Measurements from ENCODE around the gene HFE. TPM values are rescaled to one million over a fixed set of nuclear protein-coding genes. Genes with fewer than 3 reads are reported as not detected.
A peak's percentile ranks its signal among the peaks of the same experiment; 100 is the strongest.
"Not testable (repeated sequence)": the region's sequence is repeated elsewhere in the genome, so short reads cannot be mapped to it uniquely, and the experiment has no call there.

The HFE gene
- total RNA-seq, 2 experiments from 2014 or later, result 0.69 to 0.72 TPM

- H3K36me3 ChIP-seq (ENCODE audit: insufficient read depth, low read length); H3K27ac ChIP-seq (ENCODE audit: low read depth, low read length, poor library complexity, severe bottlenecking); BruUV-seq (replicated peaks); H3K4me1 ChIP-seq (ENCODE audit: insufficient read depth, low read length, poor library complexity, severe bottlenecking); H3K4me2 ChIP-seq (ENCODE audit: low read length); H4K20me1 ChIP-seq (ENCODE audit: insufficient read depth, low read length); H2AFZ ChIP-seq (ENCODE audit: low read length); H3K9me2 ChIP-seq (ENCODE audit: insufficient read depth, low read length); H3K4me3 ChIP-seq (ENCODE audit: low read depth, low read length, poor library complexity, severe bottlenecking); H3K79me2 ChIP-seq (ENCODE audit: insufficient read depth, low read depth, low read length); H3K9me3 ChIP-seq (ENCODE audit: low read length); DNase-seq (ENCODE audit: low spot score); intact Hi-C loops (cut with micrococcal nuclease; ENCODE audit: unreplicated experiment): not testable (repeated sequence)
- CTCF ChIA-PET (ENCODE audit: unreplicated experiment), result interaction anchor here (1.2 kb wide), 1 partner anchor 12 kb away, joined by 3 read pairs; no protein-coding TSS in a partner anchor
- POLR2A ChIA-PET, result interaction anchor here (0.5 to 2.1 kb wide), 4 partner anchors 12 to 134 kb away, joined by 3 to 10 read pairs (median 4); no protein-coding TSS in a partner anchor
Observed at GRCh38 chr6:26081096-26081495, 6.1 kb upstream of the HFE start.

- POLR2A ChIA-PET, result interaction anchor here (0.9 to 1.6 kb wide), 4 partner anchors 9 to 29 kb away, joined by 3 to 4 read pairs (median 3); no protein-coding TSS in a partner anchor
- CTCF ChIA-PET (ENCODE audit: unreplicated experiment), result no interaction called here
- H3K27ac ChIP-seq (ENCODE audit: low read depth, low read length, poor library complexity, severe bottlenecking), result no peak overlapping the region
Observed at GRCh38 chr6:26086211-26086610, 1.0 kb upstream of the HFE start.

GRCh38 chr6:26088344-26088743 lies 1.1 kb downstream of the HFE start:
- POLR2A ChIA-PET, result interaction anchor here (0.5 to 2.0 kb wide), 5 partner anchors 9 to 88 kb away, joined by 3 to 4 read pairs (median 4); no protein-coding TSS in a partner anchor
- Histone ChIP-seq H3K9me2 (ENCODE audit: insufficient read depth, low read length) (no peaks in the 10 kb centered on the region), H3K4me2 (ENCODE audit: low read length) (peak overlapping the region; percentile 97), H3K9me3 (ENCODE audit: low read length) (no peaks in the 10 kb centered on the region), H3K27ac (ENCODE audit: low read depth, low read length, poor library complexity, severe bottlenecking) (no peak overlapping the region), H3K79me2 (ENCODE audit: insufficient read depth, low read depth, low read length) (no peaks in the 10 kb centered on the region), H3K4me3 (ENCODE audit: low read depth, low read length, poor library complexity, severe bottlenecking) (peak overlapping the region; percentile 69), H2AFZ (ENCODE audit: low read length) (peak overlapping the region; percentile 93; the same call in 1 of the 2 replicates), H3K4me1 (ENCODE audit: insufficient read depth, low read length, poor library complexity, severe bottlenecking) (peaks cover 26% of the 10 kb centered on the region), H4K20me1 (ENCODE audit: insufficient read depth, low read length) (no peaks in the 10 kb centered on the region), H3K36me3 (ENCODE audit: insufficient read depth, low read length) (no peaks in the 10 kb centered on the region)
- no peak for DNase-seq (ENCODE audit: low spot score)
- TF ChIP-seq EZH2phosphoT487 (IDR thresholded peaks at IDR 0.05; ENCODE audit: borderline replicate concordance, low read depth, low read length), result no peak
- no peak for TF ChIP-seq CTCF (conservative IDR thresholded peaks at IDR 0.05; ENCODE audit: low read length)
- intact Hi-C loops (cut with micrococcal nuclease; ENCODE audit: unreplicated experiment), result no loop called here
- no TSS peak for BruUV-seq (replicated peaks)
- CTCF ChIA-PET (ENCODE audit: unreplicated experiment), result no interaction called here

More at GRCh38 chr6:26086211-26086610, 1.0 kb upstream of the HFE start:
- no peak overlapping the region for H3K4me2 ChIP-seq (ENCODE audit: low read length)
- no peaks in the 10 kb centered on the region for H3K9me2 ChIP-seq (ENCODE audit: insufficient read depth, low read length)
- no peak for TF ChIP-seq EZH2phosphoT487 (IDR thresholded peaks at IDR 0.05; ENCODE audit: borderline replicate concordance, low read depth, low read length)
- TF ChIP-seq CTCF (conservative IDR thresholded peaks at IDR 0.05; ENCODE audit: low read length), result no peak
- BruUV-seq (replicated peaks), result no TSS peak
- H2AFZ ChIP-seq (ENCODE audit: low read length), result no peak overlapping the region
- H3K4me1 ChIP-seq (ENCODE audit: insufficient read depth, low read length, poor library complexity, severe bottlenecking), result peaks cover 19% of the 10 kb centered on the region
- no peak overlapping the region for H3K4me3 ChIP-seq (ENCODE audit: low read depth, low read length, poor library complexity, severe bottlenecking)
- no peaks in the 10 kb centered on the region for H3K79me2 ChIP-seq (ENCODE audit: insufficient read depth, low read depth, low read length)
- intact Hi-C loops (cut with micrococcal nuclease; ENCODE audit: unreplicated experiment), result no loop called here
- H4K20me1 ChIP-seq (ENCODE audit: insufficient read depth, low read length), result no peaks in the 10 kb centered on the region
- H3K36me3 ChIP-seq (ENCODE audit: insufficient read depth, low read length), result no peaks in the 10 kb centered on the region
- DNase-seq (ENCODE audit: low spot score), result no peak
- H3K9me3 ChIP-seq (ENCODE audit: low read length), result 0 out of 2 replicates have a peak, but pooled peaks cover 7% of the 10 kb centered on the region

All from OCI-LY7 (cell line).